Osteoblast (primary cell): ENCODE data around the gene RHOG. TPM values are rescaled to one million over a fixed set of nuclear protein-coding genes. Genes with fewer than 3 reads are reported as not detected.
A peak's percentile ranks its signal among the peaks of the same experiment; 100 is the strongest.

Experiments
- DNase-seq: peaks from one replicate; pipeline ENCODE4 v3.0.0; 2011; ENCODE audit warnings: low spot score, mixed read lengths; ENCODE audit not compliant: insufficient read length; ENCODE audit errors: missing footprints
- H2AFZ ChIP-seq: 2 replicates; pipeline ENCODE4 v1.6.0; 2011; ENCODE audit warnings: mild to moderate bottlenecking, low read length
- H3K27ac ChIP-seq: 2 replicates; pipeline ENCODE4 v1.5.1; 2011; ENCODE audit warnings: mild to moderate bottlenecking, low read depth, low read length, moderate library complexity
- H3K27me3 ChIP-seq: 2 replicates; pipeline ENCODE4 v1.6.0; 2012; ENCODE audit warnings: mild to moderate bottlenecking, control low read depth, inconsistent platforms, low read length, moderate library complexity; ENCODE audit not compliant: insufficient read depth
- H3K36me3 ChIP-seq: 2 replicates; pipeline ENCODE4 v1.5.1; 2011; ENCODE audit warnings: mild to moderate bottlenecking, low read length, control low read depth, moderate library complexity; ENCODE audit not compliant: insufficient read depth
- H3K4me1 ChIP-seq: 2 replicates; pipeline ENCODE4 v1.5.1; 2011; ENCODE audit warnings: mild to moderate bottlenecking, low read length, control low read depth, moderate library complexity; ENCODE audit not compliant: insufficient read depth
- H3K4me2 ChIP-seq: 2 replicates; pipeline ENCODE4 v1.6.0; 2011; ENCODE audit warnings: mild to moderate bottlenecking, low read length; ENCODE audit not compliant: insufficient read depth
- H3K4me3 ChIP-seq: fragments of 200-600 bp; sonication (generic); 3 replicates; pipeline ENCODE4 v1.5.1; 2012; ENCODE audit warnings: mild to moderate bottlenecking, low read length, inconsistent platforms; ENCODE audit not compliant: insufficient read depth
- H3K79me2 ChIP-seq: 2 replicates; pipeline ENCODE4 v1.6.0; 2012; ENCODE audit warnings: mild to moderate bottlenecking, low read length, control low read depth, inconsistent platforms; ENCODE audit not compliant: insufficient read depth
- H3K9me3 ChIP-seq: 2 replicates; pipeline ENCODE4 v1.5.1; 2011; ENCODE audit warnings: low read depth, low read length, control low read depth
- H4K20me1 ChIP-seq: 2 replicates; pipeline ENCODE4 v1.6.0; 2012; ENCODE audit warnings: mild to moderate bottlenecking, low read length, control low read depth; ENCODE audit not compliant: insufficient read depth
- total RNA-seq: library from RNA; depleted of rRNA; stranded (reverse); fragments of >200 nt; gene quantifications from 2 replicates; pipeline ENCODE4 v1.2.3, GENCODE V29; 2012
- TF ChIP-seq, protein P1 (sequence below): IDR thresholded peaks from 2 replicates; pipeline ENCODE4 v1.5.1; 2011; ENCODE audit warnings: mild to moderate bottlenecking, low read depth, low read length, moderate library complexity; ENCODE audit errors: extremely low read depth

The RHOG gene
- total RNA-seq, 1 donor, result 17.0 TPM

DNA sequence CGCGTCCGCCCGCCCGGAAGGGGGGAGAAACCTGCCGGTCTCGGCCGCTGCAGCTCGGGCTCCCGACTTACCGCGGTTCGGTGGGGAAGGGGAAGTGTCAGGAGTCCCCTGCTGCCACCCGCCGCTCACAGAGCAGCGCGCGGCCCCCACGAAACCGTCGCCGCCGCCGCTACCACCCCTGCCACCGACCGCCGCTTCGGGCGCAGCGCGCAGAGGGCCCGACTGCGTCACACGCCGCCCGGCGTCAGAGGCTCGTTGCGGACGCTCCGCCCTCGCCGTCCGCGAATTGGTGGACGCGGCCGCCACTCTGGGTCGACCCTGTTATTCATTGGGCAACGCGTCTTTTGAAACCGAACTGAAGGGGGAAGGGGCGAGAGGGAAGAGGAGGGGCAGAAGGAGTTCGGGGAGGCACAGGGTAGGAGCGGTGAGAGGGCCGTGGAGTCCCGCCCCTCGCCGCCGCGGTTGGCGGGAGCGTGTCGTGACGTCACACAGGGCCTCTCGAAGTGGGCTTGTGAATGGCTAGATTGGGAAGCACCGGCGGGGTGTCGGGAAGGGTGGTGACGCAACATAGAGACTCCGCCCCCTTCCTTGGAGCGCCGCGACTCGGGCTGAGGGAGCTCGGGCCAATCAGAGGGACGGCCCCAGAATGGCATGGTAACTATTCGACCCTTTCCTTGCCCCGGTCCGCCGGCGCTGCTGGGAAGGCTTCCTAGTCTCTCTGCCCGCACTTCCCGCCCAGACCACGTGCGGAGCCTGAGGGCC, 43.2 kb downstream of the RHOG start, which contains the start of gene NUP98:
Gene NUP98, minus strand, starts transcription at position 226 of the 762 bp plus-strand sequence. CDS start 15,437 bp downstream, outside the sequence.
- Histone ChIP-seq H4K20me1 (peaks cover 33% of the 10 kb centered on the region), H3K4me2 (peak within 1 kb of the TSS; percentile 88), H3K36me3 (peaks cover 17% of the 10 kb centered on the region), H3K27ac (peak within 1 kb of the TSS; percentile 97), H3K27me3 (no peaks in the 10 kb centered on the region), H3K4me3 (peak within 1 kb of the TSS; percentile 92), H3K9me3 (no peaks in the 10 kb centered on the region), H3K4me1 (peaks cover 15% of the 10 kb centered on the region), H3K79me2 (peaks cover 51% of the 10 kb centered on the region), H2AFZ (peak within 1 kb of the TSS; percentile 96)
- peak; percentile 99 for DNase-seq
- TF ChIP-seq, protein P1, sequence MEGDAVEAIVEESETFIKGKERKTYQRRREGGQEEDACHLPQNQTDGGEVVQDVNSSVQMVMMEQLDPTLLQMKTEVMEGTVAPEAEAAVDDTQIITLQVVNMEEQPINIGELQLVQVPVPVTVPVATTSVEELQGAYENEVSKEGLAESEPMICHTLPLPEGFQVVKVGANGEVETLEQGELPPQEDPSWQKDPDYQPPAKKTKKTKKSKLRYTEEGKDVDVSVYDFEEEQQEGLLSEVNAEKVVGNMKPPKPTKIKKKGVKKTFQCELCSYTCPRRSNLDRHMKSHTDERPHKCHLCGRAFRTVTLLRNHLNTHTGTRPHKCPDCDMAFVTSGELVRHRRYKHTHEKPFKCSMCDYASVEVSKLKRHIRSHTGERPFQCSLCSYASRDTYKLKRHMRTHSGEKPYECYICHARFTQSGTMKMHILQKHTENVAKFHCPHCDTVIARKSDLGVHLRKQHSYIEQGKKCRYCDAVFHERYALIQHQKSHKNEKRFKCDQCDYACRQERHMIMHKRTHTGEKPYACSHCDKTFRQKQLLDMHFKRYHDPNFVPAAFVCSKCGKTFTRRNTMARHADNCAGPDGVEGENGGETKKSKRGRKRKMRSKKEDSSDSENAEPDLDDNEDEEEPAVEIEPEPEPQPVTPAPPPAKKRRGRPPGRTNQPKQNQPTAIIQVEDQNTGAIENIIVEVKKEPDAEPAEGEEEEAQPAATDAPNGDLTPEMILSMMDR, result no peak

DNA sequence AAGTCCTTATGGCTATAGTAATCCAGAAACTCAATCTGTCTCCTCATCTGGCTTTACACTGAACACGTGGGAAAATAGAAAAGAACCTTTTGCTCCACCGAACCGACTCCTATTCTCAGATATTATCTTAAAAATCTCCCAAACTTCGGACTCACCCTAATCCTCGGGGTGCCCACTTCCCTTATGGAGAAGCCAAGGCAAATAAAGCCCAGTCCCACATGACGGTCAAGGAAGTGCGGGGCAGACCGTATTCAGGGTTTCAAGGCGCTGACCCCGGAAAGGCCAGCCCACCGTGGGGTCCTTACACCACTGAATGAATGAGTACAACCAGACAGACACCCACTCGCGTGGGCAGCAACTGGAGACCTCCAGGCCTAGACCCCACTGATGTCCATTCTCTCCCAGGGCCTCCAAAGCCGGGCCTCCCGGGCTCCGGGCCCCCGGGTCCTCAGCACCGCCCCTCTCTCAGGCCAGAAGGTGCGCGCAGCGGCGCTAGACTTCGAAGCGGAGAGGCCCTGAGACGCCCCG, 43.9 kb downstream of the RHOG start:
- Histone ChIP-seq H3K27me3 (no peaks in the 10 kb centered on the region), H2AFZ (peak overlapping the region; percentile 73), H3K4me1 (peaks cover 15% of the 10 kb centered on the region), H3K9me3 (no peaks in the 10 kb centered on the region), H3K79me2 (peaks cover 57% of the 10 kb centered on the region), H3K27ac (peak overlapping the region; percentile 97), H4K20me1 (peaks cover 33% of the 10 kb centered on the region), H3K4me2 (peak overlapping the region; percentile 88), H3K4me3 (peak overlapping the region; percentile 92), H3K36me3 (peaks cover 18% of the 10 kb centered on the region)
- TF ChIP-seq, protein P1, result no peak
- no peak for DNase-seq

DNA sequence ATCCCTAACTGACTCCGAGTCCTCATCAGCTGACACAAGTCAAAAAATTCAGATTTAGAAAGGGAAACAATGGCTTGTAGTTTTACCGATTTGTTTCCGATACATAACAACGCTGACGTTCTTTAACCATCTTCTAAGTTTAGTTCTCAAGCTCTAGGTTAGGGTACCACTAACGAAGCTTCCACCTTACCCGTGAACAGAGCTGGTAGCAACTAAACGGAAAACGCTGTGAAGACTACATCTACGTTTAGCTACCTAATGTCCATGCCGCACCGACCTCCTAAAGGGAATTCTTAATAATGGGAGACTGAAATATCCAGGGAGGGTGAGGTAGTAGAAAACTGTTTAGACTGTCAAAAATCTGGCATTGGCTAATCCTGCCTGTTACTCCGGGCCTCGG, 44.4 kb downstream of the RHOG start:
- H3K9me3 ChIP-seq, result no peaks in the 10 kb centered on the region
- peaks cover 33% of the 10 kb centered on the region for H4K20me1 ChIP-seq
- H3K27ac ChIP-seq, result peak overlapping the region; percentile 97
- peak overlapping the region; percentile 92 for H3K4me3 ChIP-seq
- peak overlapping the region; percentile 88 for H3K4me2 ChIP-seq
- H3K36me3 ChIP-seq, result peaks cover 20% of the 10 kb centered on the region
- DNase-seq, result no peak
- peaks cover 15% of the 10 kb centered on the region for H3K4me1 ChIP-seq
- TF ChIP-seq, protein P1, result no peak
- no peaks in the 10 kb centered on the region for H3K27me3 ChIP-seq
- H2AFZ ChIP-seq, result no peak overlapping the region
- peaks cover 62% of the 10 kb centered on the region for H3K79me2 ChIP-seq

DNA sequence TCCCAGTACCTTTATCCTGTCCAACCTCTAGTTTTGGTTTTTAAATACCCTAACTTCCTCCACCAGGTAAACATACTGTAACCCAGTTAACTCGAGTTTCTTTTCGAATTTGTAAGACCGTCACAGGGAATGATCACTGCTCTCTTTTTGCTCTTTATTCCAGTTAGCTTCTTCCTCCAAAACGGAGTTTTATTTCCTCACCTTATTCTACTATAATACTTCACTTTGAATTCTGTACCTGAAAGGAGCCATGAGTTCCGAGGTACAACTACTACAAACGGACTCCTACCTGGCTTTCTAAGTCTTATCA, 44.8 kb downstream of the RHOG start:
- H3K79me2 ChIP-seq, result peaks cover 66% of the 10 kb centered on the region
- no peak for DNase-seq
- H3K27me3 ChIP-seq, result no peaks in the 10 kb centered on the region
- peak overlapping the region; percentile 97 for H3K27ac ChIP-seq
- TF ChIP-seq, protein P1, result no peak
- no peaks in the 10 kb centered on the region for H3K9me3 ChIP-seq
- peak overlapping the region; percentile 88 for H3K4me2 ChIP-seq
- H2AFZ ChIP-seq, result no peak overlapping the region
- peaks cover 22% of the 10 kb centered on the region for H3K36me3 ChIP-seq
- peaks cover 15% of the 10 kb centered on the region for H3K4me1 ChIP-seq
- H4K20me1 ChIP-seq, result peaks cover 33% of the 10 kb centered on the region
- H3K4me3 ChIP-seq, result peak overlapping the region; percentile 92
